Measurements from ENCODE around the gene ZNF438. TPM values are rescaled to one million over a fixed set of nuclear protein-coding genes. Genes with fewer than 3 reads are reported as not detected.
"Not testable (repeated sequence)": the region's sequence is repeated elsewhere in the genome, so short reads cannot be mapped to it uniquely, and the experiment has no call there.

ZNF438 gene
- polyA plus RNA-seq, 1 donor: 7.3 TPM

DNA sequence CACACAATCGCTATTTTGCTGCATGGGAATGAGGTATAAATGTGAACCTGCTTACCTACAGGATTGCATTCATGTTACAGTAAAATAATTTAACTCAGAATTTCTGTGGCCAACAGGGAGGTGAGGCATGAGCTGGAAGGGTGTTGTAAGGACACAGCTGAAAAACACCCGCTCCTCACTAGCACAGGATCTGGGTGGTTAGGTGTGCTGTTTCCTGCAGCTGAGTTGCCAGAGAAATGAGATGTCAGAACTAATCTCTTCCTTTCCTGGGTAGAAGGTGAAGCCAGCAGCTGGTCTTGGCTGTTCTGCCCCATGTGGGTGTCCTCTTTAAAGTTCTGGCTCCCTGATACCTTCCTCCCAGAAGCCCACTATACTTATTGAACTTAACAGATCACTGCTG is 39.0 kb upstream of the ZNF438 start:
- 100% methylated on average over 1 of the region's 2 CpGs for WGBS (ENCODE audit: insufficient coverage, low lambda C conversion rate)
- Histone ChIP-seq H3K9me3 (ENCODE audit: control insufficient read depth, low read depth, low read length) (no peaks in the 10 kb centered on the region), H3K27ac (ENCODE audit: low read length) (no peak overlapping the region), H3K4me3 (ENCODE audit: low read length) (no peak overlapping the region), H3K27me3 (ENCODE audit: control insufficient read depth, insufficient read depth, low read length) (no peaks in the 10 kb centered on the region), H3K36me3 (ENCODE audit: control insufficient read depth, insufficient read depth, low read length) (no peaks in the 10 kb centered on the region), H3K4me1 (ENCODE audit: control insufficient read depth, insufficient read depth, low read length) (no peaks in the 10 kb centered on the region)
- no peak for DNase-seq

DNA sequence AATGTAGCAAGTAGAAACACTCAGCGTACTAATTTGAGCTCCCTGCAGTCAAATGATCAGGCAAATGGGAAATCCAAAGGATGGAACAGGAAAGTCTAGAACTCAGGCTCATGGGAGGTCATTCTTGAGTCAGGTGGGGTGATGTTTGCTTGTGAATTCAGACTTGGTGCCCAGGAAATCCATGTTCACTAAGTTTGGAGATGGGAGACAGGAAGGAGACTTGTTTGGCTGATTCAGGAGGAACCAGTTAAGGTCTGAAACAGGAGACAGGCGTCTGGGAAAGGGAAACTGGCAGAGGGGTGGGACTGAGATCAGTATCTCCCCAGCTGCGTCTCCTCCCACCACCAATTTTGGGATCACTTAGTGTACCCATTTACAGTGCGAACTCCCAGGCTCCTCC is 38.4 kb upstream of the ZNF438 start:
- Histone ChIP-seq H3K27ac (ENCODE audit: low read length) (no peak overlapping the region), H3K4me1 (ENCODE audit: control insufficient read depth, insufficient read depth, low read length) (no peaks in the 10 kb centered on the region), H3K9me3 (ENCODE audit: control insufficient read depth, low read depth, low read length) (no peaks in the 10 kb centered on the region), H3K36me3 (ENCODE audit: control insufficient read depth, insufficient read depth, low read length) (no peaks in the 10 kb centered on the region), H3K4me3 (ENCODE audit: low read length) (no peak overlapping the region), H3K27me3 (ENCODE audit: control insufficient read depth, insufficient read depth, low read length) (no peaks in the 10 kb centered on the region)
- DNase-seq: no peak
- no CpG with 5 or more reads among the region's 4 CpGs for WGBS (ENCODE audit: insufficient coverage, low lambda C conversion rate)

- Histone ChIP-seq H3K4me1 (ENCODE audit: control insufficient read depth, insufficient read depth, low read length) (no peaks in the 10 kb centered on the region), H3K27ac (ENCODE audit: low read length) (no peak overlapping the region), H3K4me3 (ENCODE audit: low read length) (no peak overlapping the region), H3K9me3 (ENCODE audit: control insufficient read depth, low read depth, low read length) (no peaks in the 10 kb centered on the region), H3K27me3 (ENCODE audit: control insufficient read depth, insufficient read depth, low read length) (no peaks in the 10 kb centered on the region), H3K36me3 (ENCODE audit: control insufficient read depth, insufficient read depth, low read length) (no peaks in the 10 kb centered on the region)
- no peak for DNase-seq
- WGBS (ENCODE audit: insufficient coverage, low lambda C conversion rate): no CpG with 5 or more reads among the region's 3 CpGs
Observed at GRCh38 chr10:31069411-31069810, 37.7 kb upstream of the ZNF438 start.

GRCh38 chr10:31064348-31064747 is 32.7 kb upstream of the ZNF438 start:
- no peaks in the 10 kb centered on the region for H3K27me3 ChIP-seq (ENCODE audit: control insufficient read depth, insufficient read depth, low read length)
- WGBS (ENCODE audit: insufficient coverage, low lambda C conversion rate): no CpG with 5 or more reads among the region's 2 CpGs
- no peak overlapping the region for H3K4me3 ChIP-seq (ENCODE audit: low read length)
- H3K4me1 ChIP-seq (ENCODE audit: control insufficient read depth, insufficient read depth, low read length): no peaks in the 10 kb centered on the region
- DNase-seq: no peak
- no peaks in the 10 kb centered on the region for H3K36me3 ChIP-seq (ENCODE audit: control insufficient read depth, insufficient read depth, low read length)
- H3K9me3 ChIP-seq (ENCODE audit: control insufficient read depth, low read depth, low read length): no peaks in the 10 kb centered on the region
- no peak overlapping the region for H3K27ac ChIP-seq (ENCODE audit: low read length)

DNA sequence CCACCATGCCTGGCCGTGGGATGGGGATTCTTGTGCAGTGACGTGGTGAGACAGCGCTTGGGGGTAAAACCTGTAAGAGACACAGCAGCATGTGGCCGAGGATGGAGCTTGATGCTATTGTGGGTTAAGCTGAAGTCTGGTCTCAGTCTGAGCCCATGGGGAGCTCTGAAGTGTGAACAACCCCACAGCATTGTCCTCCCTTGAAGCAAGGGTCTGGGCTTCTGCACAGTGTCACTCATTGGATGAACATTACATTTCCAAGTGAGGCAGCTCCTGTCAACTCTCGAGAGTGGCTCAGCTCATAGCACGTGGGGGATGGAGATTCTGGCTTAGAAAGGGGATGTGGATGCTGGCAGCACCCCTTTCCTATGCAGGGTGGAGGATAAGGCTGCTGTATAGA is 32.2 kb upstream of the ZNF438 start:
- Histone ChIP-seq H3K27ac (ENCODE audit: low read length) (no peak overlapping the region), H3K4me1 (ENCODE audit: control insufficient read depth, insufficient read depth, low read length) (no peaks in the 10 kb centered on the region), H3K27me3 (ENCODE audit: control insufficient read depth, insufficient read depth, low read length) (no peaks in the 10 kb centered on the region)

GRCh38 chr10:31062856-31063255 is 31.2 kb upstream of the ZNF438 start:
- H3K27me3 ChIP-seq (ENCODE audit: control insufficient read depth, insufficient read depth, low read length): no peaks in the 10 kb centered on the region
- H3K4me3 ChIP-seq (ENCODE audit: low read length): no peak overlapping the region
- no peaks in the 10 kb centered on the region for H3K4me1 ChIP-seq (ENCODE audit: control insufficient read depth, insufficient read depth, low read length)
- no peak for DNase-seq
- H3K36me3 ChIP-seq (ENCODE audit: control insufficient read depth, insufficient read depth, low read length): no peaks in the 10 kb centered on the region
- H3K27ac ChIP-seq (ENCODE audit: low read length): no peak overlapping the region
- 33% methylated on average over 1 of the region's 6 CpGs for WGBS (ENCODE audit: insufficient coverage, low lambda C conversion rate)
- H3K9me3 ChIP-seq (ENCODE audit: control insufficient read depth, low read depth, low read length): no peaks in the 10 kb centered on the region

More for the DNA sequence above, 32.2 kb upstream of the ZNF438 start:
- DNase-seq: no peak
- Histone ChIP-seq H3K4me3 (ENCODE audit: low read length) (no peak overlapping the region), H3K36me3 (ENCODE audit: control insufficient read depth, insufficient read depth, low read length) (no peaks in the 10 kb centered on the region), H3K9me3 (ENCODE audit: control insufficient read depth, low read depth, low read length) (no peaks in the 10 kb centered on the region)
- no CpG with 5 or more reads among the region's 6 CpGs for WGBS (ENCODE audit: insufficient coverage, low lambda C conversion rate)

DNA sequence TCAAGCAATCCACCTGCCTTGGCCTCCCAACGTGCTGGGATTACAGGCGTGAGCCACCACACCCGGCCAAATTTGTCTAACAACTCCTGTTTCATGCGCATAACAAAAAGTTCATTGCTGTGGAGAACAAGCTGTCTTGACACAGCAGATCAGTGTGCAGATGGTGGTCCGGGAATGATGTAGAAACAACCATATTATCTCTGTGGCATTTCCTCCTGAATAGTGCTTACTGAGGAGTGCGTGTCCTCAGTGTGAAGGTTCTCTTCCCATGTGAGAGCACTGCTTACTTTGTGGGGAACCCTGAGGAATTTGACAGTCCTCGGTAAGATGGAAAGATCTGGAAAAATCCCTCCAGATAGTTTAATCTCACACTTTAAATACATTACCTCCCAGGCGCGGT is 30.3 kb upstream of the ZNF438 start:
- DNase-seq: no peak
- Histone ChIP-seq H3K27me3 (ENCODE audit: control insufficient read depth, insufficient read depth, low read length) (no peaks in the 10 kb centered on the region), H3K9me3 (ENCODE audit: control insufficient read depth, low read depth, low read length) (no peaks in the 10 kb centered on the region), H3K27ac (ENCODE audit: low read length) (no peak overlapping the region), H3K4me3 (ENCODE audit: low read length) (no peak overlapping the region), H3K36me3 (ENCODE audit: control insufficient read depth, insufficient read depth, low read length) (no peaks in the 10 kb centered on the region), H3K4me1 (ENCODE audit: control insufficient read depth, insufficient read depth, low read length) (no peaks in the 10 kb centered on the region)
- no CpG with 5 or more reads among the region's 9 CpGs for WGBS (ENCODE audit: insufficient coverage, low lambda C conversion rate)

- whole genome bisulfite sequencing (ENCODE audit: insufficient coverage, low lambda C conversion rate): 83% methylated on average over 1 of the region's 2 CpGs
- H3K27ac ChIP-seq (ENCODE audit: low read length): no peak overlapping the region
Observed at GRCh38 chr10:31058795-31059703, 27.4 kb upstream of the ZNF438 start.

GRCh38 chr10:31056678-31057077 is 25.0 kb upstream of the ZNF438 start:
- no CpG with 5 or more reads among the region's 8 CpGs for WGBS (ENCODE audit: insufficient coverage, low lambda C conversion rate)
- DNase-seq; H3K4me1 ChIP-seq (ENCODE audit: control insufficient read depth, insufficient read depth, low read length); H3K27ac ChIP-seq (ENCODE audit: low read length); H3K4me3 ChIP-seq (ENCODE audit: low read length); H3K36me3 ChIP-seq (ENCODE audit: control insufficient read depth, insufficient read depth, low read length); H3K9me3 ChIP-seq (ENCODE audit: control insufficient read depth, low read depth, low read length); H3K27me3 ChIP-seq (ENCODE audit: control insufficient read depth, insufficient read depth, low read length): not testable (repeated sequence)

More at GRCh38 chr10:31058795-31059703, 27.4 kb upstream of the ZNF438 start:
- Histone ChIP-seq H3K4me1 (ENCODE audit: control insufficient read depth, insufficient read depth, low read length) (no peaks in the 10 kb centered on the region), H3K9me3 (ENCODE audit: control insufficient read depth, low read depth, low read length) (peaks cover 5% of the 10 kb centered on the region), H3K4me3 (ENCODE audit: low read length) (no peak overlapping the region), H3K27me3 (ENCODE audit: control insufficient read depth, insufficient read depth, low read length) (no peaks in the 10 kb centered on the region), H3K36me3 (ENCODE audit: control insufficient read depth, insufficient read depth, low read length) (no peaks in the 10 kb centered on the region)
- no peak for DNase-seq

- no peak for DNase-seq
- H3K27me3 ChIP-seq (ENCODE audit: control insufficient read depth, insufficient read depth, low read length): no peaks in the 10 kb centered on the region
- 93% methylated on average over 3 of the region's 27 CpGs for WGBS (ENCODE audit: insufficient coverage, low lambda C conversion rate)
- H3K36me3 ChIP-seq (ENCODE audit: control insufficient read depth, insufficient read depth, low read length): no peaks in the 10 kb centered on the region
- H3K9me3 ChIP-seq (ENCODE audit: control insufficient read depth, low read depth, low read length): peaks cover 5% of the 10 kb centered on the region
- no peak overlapping the region for H3K27ac ChIP-seq (ENCODE audit: low read length)
- H3K4me3 ChIP-seq (ENCODE audit: low read length): no peak overlapping the region
- H3K4me1 ChIP-seq (ENCODE audit: control insufficient read depth, insufficient read depth, low read length): no peaks in the 10 kb centered on the region
Observed at GRCh38 chr10:31055573-31056251, 24.0 kb upstream of the ZNF438 start.

All from large intestine (tissue), 3 donors.